HUES64 (cell line): ENCODE results near the gene KRTAP13-2.

Experiments
- H3K27ac ChIP-seq: 2 replicates; pipeline ENCODE4 v1.7.0; 2013; ENCODE audit warnings: low read depth, low read length, inconsistent platforms
- H3K27me3 ChIP-seq: 2 replicates; pipeline ENCODE4 v1.6.1; 2013; ENCODE audit warnings: mild to moderate bottlenecking, low read length; ENCODE audit not compliant: insufficient read depth
- H3K36me3 ChIP-seq: 2 replicates; pipeline ENCODE4 v1.6.1; 2013; ENCODE audit warnings: mild to moderate bottlenecking, low read length; ENCODE audit not compliant: insufficient read depth
- H3K4me1 ChIP-seq: 2 replicates; pipeline ENCODE4 v1.6.1; 2013; ENCODE audit warnings: mild to moderate bottlenecking, low read length, moderate library complexity; ENCODE audit not compliant: insufficient read depth
- H3K4me3 ChIP-seq: 2 replicates; pipeline ENCODE4 v1.5.1; 2013; ENCODE audit warnings: mild to moderate bottlenecking, low read length, moderate library complexity
- H3K9ac ChIP-seq: 2 replicates; pipeline ENCODE4 v1.6.1; 2013; ENCODE audit warnings: mild to moderate bottlenecking, low read depth, low read length
- H3K9me3 ChIP-seq: 2 replicates; pipeline ENCODE4 v1.6.1; 2013; ENCODE audit warnings: low read depth, low read length; ENCODE audit not compliant: insufficient read depth
- WGBS: fragments of 150-250, 120-280 bp; methylation state at CpG from one replicate; pipeline ENCODE4 v1.1.7; 2013; ENCODE audit warnings: missing lambda C conversion rate; 5-methylcytosine and 5-hydroxymethylcytosine counted together

KRTAP13-2 gene

DNA sequence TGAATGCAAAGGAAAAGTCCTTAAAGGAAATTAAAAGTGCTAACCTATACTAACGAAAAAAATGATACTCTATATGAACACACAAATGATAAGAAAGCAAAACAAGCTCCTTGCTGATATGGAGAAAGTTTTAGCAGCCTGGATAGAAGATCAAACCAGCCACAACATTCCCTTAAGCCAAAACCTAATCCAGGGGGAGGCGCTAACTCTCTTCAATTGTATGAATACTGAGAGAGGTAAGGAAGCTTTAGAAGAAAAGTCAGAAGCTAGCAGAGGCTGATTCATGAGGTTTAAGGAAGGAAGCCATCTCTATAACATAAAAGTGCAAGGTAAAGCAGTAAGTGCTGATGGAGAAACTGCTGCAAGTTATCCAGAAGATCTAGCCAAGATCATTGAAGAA, 27.1 kb downstream of the KRTAP13-2 start:
- H3K4me3 ChIP-seq, result no peak overlapping the region
- no peak overlapping the region for H3K27ac ChIP-seq
- WGBS, result 88% methylated on average over 1 of the region's 2 CpGs
- H3K27me3 ChIP-seq, result no peaks in the 10 kb centered on the region
- H3K36me3 ChIP-seq, result no peaks in the 10 kb centered on the region
- H3K9ac ChIP-seq, result no peak overlapping the region
- no peaks in the 10 kb centered on the region for H3K9me3 ChIP-seq
- peaks cover 11% of the 10 kb centered on the region for H3K4me1 ChIP-seq

DNA sequence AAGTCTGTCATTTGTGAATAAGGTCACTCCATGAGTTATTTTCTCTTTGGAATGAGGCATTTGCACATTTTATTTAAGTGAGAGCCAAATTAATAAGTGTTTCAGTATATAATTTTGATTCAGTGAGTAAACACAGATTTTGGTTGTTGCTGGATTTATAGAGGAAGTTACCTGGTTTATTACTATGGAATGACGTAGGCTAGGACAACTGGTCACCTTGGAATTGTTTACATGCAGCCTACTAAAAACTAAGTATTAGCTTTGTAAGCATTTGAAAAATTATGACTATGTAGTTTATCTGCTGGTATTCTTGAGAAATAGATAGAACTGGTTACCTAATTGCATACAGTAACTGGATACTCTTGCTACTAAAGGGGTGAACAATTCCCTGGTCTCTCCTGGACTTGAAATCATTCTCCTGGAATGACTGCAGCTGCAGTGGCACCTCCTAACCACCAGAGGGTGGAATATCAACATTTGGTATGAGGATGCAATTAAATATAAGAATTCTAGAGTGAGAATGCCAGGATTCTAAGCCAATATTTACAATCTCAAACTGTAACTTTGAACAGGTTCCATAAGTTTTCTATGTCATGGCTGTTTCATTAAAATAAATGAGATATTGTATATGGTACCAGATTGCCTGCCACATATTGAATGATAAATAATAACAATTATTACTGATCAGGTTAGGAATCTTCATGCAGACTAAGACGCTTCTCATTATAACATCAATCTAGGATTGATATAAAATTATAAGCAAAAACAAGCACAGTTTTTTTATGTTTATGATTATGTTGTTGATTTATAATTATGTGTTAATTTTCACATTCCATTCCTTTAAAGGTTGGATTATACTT, 31.1 kb downstream of the KRTAP13-2 start:
- H3K36me3 ChIP-seq, result no peaks in the 10 kb centered on the region
- no peak overlapping the region for H3K27ac ChIP-seq

DNA sequence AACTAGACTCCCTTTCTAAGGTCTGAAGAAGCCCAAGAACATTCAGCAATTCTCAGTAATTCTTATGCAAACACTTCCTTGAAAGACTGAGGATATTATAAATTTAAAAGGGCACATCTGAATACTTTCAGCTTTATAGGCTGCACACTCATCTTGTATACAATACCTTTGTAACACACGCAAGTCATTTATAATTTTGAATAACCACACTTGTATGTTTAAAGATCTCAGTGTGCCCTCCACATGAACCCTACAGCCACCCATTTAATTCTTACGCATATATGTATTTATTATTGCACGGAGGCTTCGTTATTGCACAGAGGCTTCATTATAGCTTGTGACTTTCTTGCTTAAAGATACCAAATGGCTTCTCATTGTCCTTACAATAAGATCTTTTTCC, 33.4 kb downstream of the KRTAP13-2 start:
- Histone ChIP-seq H3K36me3 (no peaks in the 10 kb centered on the region), H3K27me3 (no peaks in the 10 kb centered on the region), H3K9me3 (no peaks in the 10 kb centered on the region), H3K4me1 (no peaks in the 10 kb centered on the region), H3K9ac (no peak overlapping the region), H3K4me3 (no peak overlapping the region), H3K27ac (no peak overlapping the region)
- WGBS, result 96% methylated on average over 4 of the region's 4 CpGs

More for the DNA sequence above, 31.1 kb downstream of the KRTAP13-2 start:
- H3K4me1 ChIP-seq, result no peaks in the 10 kb centered on the region
- H3K9me3 ChIP-seq, result no peaks in the 10 kb centered on the region
- WGBS, result 100% methylated on average over 1 of the region's 2 CpGs
- no peaks in the 10 kb centered on the region for H3K27me3 ChIP-seq
- no peak overlapping the region for H3K9ac ChIP-seq
- H3K4me3 ChIP-seq, result no peak overlapping the region

DNA sequence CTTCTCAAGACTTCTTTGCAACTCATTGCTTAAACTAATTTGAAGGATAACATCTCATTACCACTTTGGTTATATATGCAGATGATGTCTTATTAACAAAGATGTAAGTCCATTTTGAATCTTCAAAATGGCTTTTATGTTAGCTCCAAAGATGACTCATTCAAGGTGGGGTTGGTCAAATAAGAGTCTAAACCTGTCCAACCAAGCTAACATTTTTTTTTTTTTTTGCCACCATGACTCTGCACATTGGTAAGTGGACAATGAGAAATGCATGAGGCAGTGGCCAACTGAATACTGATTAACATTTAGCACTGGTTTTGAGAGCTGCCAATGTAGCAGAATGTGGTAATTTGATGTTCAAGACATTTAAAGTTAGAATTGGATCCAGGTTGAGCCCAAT, 34.3 kb downstream of the KRTAP13-2 start:
- Histone ChIP-seq H3K36me3 (no peaks in the 10 kb centered on the region), H3K9ac (no peak overlapping the region), H3K27ac (no peak overlapping the region), H3K9me3 (no peaks in the 10 kb centered on the region), H3K4me3 (no peak overlapping the region), H3K27me3 (no peaks in the 10 kb centered on the region), H3K4me1 (no peaks in the 10 kb centered on the region)

DNA sequence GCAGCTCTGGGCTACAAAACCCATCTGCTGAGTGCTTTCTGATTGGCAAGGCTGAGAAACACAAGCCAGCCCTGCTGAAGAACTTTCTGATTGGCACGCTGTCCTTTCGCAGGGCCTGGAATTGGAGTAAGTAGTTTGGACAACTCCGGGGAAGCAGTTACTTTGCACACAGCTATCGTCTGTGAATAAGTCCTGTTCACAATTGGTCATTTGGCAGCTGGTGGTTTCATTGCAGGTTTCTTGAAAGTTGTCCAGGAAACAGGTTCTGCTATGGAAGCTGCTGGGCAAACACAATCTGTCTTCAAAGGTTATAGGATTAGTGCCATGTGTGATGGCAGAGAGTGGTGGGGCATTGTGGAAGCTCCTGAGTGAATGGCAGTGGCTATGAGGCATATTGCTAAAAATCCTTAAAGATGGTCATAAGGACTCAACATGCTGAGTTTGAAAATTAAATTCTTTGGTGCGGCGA, 34.8 kb downstream of the KRTAP13-2 start, which contains the start of gene KRTAP27-1:
TSS of gene KRTAP27-1 (minus strand) at position 419 of the 469 bp plus-strand sequence. CDS start at position 393, 26 bp downstream.
- 81% methylated on average over 6 of the region's 6 CpGs for WGBS
- H3K4me1 ChIP-seq, result no peaks in the 10 kb centered on the region
- H3K4me3 ChIP-seq, result no peak within 1 kb of the TSS
- H3K27me3 ChIP-seq, result no peaks in the 10 kb centered on the region
- H3K27ac ChIP-seq, result no peak within 1 kb of the TSS
- no peaks in the 10 kb centered on the region for H3K36me3 ChIP-seq
- no peak within 1 kb of the TSS for H3K9ac ChIP-seq
- H3K9me3 ChIP-seq, result no peaks in the 10 kb centered on the region

DNA sequence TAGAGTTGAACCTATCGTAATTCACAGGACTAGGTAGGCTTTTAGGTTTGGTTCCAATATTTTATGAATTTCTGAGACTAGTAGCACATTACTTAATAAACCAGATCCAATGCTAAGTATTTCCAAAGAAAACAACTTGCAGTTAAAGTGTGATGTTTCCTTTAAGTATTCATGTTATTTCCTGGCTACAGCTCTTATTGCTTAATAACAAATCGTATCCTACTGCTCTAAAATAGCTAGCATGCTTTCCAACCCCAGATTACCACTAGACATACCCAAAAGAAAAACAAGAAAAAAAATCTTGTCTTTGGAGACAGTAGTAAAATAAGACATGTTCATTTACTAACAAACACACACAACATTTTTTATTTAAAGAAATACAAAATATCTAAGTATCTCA, 35.5 kb downstream of the KRTAP13-2 start:
- Histone ChIP-seq H3K9me3 (no peaks in the 10 kb centered on the region), H3K9ac (no peak overlapping the region), H3K4me3 (no peak overlapping the region), H3K4me1 (no peaks in the 10 kb centered on the region), H3K27me3 (no peaks in the 10 kb centered on the region), H3K27ac (no peak overlapping the region), H3K36me3 (no peaks in the 10 kb centered on the region)
- WGBS, result 100% methylated on average over 2 of the region's 2 CpGs

DNA sequence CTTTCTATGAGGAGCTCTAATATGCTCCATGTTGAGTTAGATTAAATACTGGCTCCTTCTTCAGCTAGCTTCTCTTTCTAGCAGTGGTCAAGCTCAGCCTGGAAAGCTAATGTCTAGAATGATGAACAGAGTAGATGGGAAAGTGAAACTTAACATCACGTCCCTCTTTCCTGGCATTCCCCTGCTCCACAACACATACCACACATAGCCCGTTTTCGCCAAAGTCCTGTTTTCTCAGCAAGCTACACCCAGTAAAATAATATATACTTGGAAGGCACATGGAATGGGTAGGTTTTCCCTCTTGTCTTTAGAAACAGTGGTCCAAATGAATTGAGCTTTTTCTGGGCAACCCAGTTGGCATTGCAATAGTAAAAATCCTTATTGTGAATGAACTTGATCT, 38.3 kb downstream of the KRTAP13-2 start:
- Histone ChIP-seq H3K9ac (no peak overlapping the region), H3K4me1 (no peaks in the 10 kb centered on the region), H3K4me3 (no peak overlapping the region), H3K9me3 (no peaks in the 10 kb centered on the region), H3K27me3 (no peaks in the 10 kb centered on the region), H3K27ac (no peak overlapping the region), H3K36me3 (no peaks in the 10 kb centered on the region)
- WGBS, result 100% methylated on average over 1 of the region's 3 CpGs

DNA sequence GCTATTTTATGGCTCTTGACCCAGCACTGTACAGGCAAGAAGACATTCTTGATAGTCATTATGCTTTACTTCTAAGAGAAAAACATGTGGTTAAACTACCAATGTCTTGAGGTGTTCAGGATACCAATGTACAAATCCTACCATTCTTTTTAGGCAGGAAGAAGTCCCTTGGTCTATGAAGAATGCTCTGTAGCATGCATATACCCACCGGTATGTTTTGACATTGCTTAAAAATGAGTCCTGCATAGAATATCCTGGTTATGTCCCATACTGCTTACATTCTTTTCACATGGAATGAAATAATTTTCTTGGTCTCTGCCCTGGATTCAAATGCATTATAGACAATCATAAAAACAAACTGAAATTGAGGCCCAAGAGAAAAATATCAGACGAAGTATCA, 39.4 kb downstream of the KRTAP13-2 start:
- no peak overlapping the region for H3K9ac ChIP-seq
- no peaks in the 10 kb centered on the region for H3K9me3 ChIP-seq

DNA sequence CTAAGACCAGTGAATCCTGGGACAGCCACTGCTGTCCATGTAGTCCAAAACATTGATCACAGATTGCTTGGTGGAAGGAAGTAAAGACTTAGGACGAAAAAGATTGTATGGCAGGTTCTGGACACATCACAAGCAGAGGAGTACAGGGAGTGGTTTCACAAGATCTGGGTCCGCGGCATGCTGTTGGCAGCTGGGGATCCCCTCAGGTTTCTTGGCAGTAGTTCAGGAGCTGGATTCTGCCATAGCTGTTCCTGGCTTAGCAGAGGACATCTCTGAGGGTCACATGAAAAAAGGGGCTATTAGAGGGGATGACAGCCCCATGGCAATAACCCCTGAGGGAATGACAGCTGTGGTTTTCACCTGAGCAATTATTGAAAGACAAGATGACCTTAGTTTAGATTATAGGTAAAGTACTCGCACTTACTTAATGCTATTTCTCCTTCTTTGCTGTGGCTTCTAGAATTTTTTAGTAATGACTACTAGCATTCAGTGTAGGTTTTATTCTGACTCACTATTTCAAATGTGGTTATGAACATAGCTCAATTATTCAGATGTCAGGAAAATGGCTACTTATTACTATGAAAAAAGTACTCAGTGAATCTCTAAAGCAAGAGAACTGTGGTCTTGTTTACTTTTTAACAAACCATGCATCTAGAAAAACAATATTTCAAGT, 42.7 kb downstream of the KRTAP13-2 start:
- WGBS, result 97% methylated on average over 3 of the region's 4 CpGs
- H3K36me3 ChIP-seq, result no peaks in the 10 kb centered on the region
- H3K27ac ChIP-seq, result no peak overlapping the region

More for the DNA sequence above, 39.4 kb downstream of the KRTAP13-2 start:
- no peaks in the 10 kb centered on the region for H3K27me3 ChIP-seq
- H3K4me1 ChIP-seq, result 0 out of 2 replicates have a peak, but pooled peaks cover 5% of the 10 kb centered on the region
- H3K4me3 ChIP-seq, result no peak overlapping the region
- H3K27ac ChIP-seq, result no peak overlapping the region
- no peaks in the 10 kb centered on the region for H3K36me3 ChIP-seq
- WGBS, result 95% methylated on average over 2 of the region's 2 CpGs

DNA sequence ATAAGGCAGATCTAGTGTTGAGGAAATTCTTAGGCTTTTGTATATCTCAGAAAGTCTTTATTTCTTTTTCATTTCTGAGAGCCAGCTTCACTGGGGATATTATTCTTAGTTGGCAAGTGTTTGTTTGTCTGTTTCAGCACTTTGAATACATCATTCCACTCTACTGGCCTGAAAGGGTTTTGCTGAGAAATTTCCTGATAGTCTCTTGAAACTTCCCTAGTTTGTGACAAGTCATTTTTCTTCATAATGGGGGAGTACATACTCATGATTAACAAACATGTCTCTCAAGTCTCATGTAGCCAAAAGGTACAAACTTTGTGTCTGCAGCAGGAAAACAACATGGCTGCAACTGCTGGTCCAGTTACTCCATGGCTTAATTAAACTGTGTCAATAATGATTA, 45.7 kb downstream of the KRTAP13-2 start:
- peaks cover 13% of the 10 kb centered on the region for H3K9me3 ChIP-seq
- no peaks in the 10 kb centered on the region for H3K27me3 ChIP-seq
- no peak overlapping the region for H3K4me3 ChIP-seq
- no peaks in the 10 kb centered on the region for H3K36me3 ChIP-seq
- 0 out of 2 replicates have a peak, but pooled peaks cover 5% of the 10 kb centered on the region for H3K4me1 ChIP-seq
- no peak overlapping the region for H3K9ac ChIP-seq
- H3K27ac ChIP-seq, result no peak overlapping the region

More for the DNA sequence above, 42.7 kb downstream of the KRTAP13-2 start:
- Histone ChIP-seq H3K4me1 (0 out of 2 replicates have a peak, but pooled peaks cover 5% of the 10 kb centered on the region), H3K4me3 (no peak overlapping the region), H3K9ac (no peak overlapping the region), H3K27me3 (no peaks in the 10 kb centered on the region), H3K9me3 (peaks cover 13% of the 10 kb centered on the region)
